AG09319 (cell line): Measurements from ENCODE around the gene TBATA.

ENCODE experiments used
- DNase-seq: peaks from one replicate; pipeline ENCODE4 v3.0.0-alpha.2; 2010; ENCODE audit warnings: low read depth; ENCODE audit errors: extremely low read depth
- TF ChIP-seq, protein P1 (sequence below): IDR thresholded peaks from 2 replicates; pipeline ENCODE4 v1.5.1; 2011; ENCODE audit warnings: low read depth, mild to moderate bottlenecking, inconsistent platforms, low read length, moderate library complexity

Gene TBATA

DNA sequence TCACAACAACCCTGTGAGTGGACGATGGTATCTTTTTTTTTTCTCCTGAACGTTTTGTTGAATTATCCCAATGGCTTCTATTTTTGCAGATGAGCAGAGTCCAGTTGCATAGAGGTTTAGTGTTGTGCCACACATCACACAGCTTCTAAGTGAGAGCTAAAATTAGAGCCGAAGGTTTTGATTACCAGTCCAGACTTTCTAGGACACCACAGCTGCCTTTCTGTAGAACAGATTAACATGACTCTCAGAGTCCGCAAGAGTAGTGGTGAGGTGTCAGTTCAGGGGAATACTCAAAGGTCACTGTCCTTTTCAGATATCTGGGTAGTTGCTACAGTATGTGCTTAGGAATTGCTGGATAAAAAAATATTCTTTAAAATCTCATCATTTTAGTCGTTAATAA lies 44.4 kb upstream of the TBATA start:
- DNase-seq: no peak
- TF ChIP-seq, protein P1, sequence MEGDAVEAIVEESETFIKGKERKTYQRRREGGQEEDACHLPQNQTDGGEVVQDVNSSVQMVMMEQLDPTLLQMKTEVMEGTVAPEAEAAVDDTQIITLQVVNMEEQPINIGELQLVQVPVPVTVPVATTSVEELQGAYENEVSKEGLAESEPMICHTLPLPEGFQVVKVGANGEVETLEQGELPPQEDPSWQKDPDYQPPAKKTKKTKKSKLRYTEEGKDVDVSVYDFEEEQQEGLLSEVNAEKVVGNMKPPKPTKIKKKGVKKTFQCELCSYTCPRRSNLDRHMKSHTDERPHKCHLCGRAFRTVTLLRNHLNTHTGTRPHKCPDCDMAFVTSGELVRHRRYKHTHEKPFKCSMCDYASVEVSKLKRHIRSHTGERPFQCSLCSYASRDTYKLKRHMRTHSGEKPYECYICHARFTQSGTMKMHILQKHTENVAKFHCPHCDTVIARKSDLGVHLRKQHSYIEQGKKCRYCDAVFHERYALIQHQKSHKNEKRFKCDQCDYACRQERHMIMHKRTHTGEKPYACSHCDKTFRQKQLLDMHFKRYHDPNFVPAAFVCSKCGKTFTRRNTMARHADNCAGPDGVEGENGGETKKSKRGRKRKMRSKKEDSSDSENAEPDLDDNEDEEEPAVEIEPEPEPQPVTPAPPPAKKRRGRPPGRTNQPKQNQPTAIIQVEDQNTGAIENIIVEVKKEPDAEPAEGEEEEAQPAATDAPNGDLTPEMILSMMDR: no peak

DNA sequence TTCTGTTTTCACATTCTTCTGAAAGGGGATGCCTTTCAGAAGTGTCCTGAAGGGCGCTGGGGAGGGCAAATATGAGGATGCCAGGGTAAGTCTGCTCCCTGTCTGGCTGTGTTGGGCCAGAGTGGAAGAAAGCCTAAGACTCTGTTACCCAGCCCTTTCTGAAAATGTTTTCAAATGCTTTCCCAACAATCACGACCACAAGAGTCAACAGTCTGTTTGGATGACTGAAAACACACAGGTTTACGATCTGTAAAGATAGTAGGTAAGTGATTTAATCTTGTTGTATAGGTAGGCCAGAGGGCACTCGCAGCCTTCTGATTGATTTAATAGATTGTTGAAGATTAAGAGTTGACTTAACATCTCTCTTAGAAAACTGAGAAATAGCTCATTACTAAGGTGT lies 43.7 kb upstream of the TBATA start:
- TF ChIP-seq, protein P1: no peak
- no peak for DNase-seq

DNA sequence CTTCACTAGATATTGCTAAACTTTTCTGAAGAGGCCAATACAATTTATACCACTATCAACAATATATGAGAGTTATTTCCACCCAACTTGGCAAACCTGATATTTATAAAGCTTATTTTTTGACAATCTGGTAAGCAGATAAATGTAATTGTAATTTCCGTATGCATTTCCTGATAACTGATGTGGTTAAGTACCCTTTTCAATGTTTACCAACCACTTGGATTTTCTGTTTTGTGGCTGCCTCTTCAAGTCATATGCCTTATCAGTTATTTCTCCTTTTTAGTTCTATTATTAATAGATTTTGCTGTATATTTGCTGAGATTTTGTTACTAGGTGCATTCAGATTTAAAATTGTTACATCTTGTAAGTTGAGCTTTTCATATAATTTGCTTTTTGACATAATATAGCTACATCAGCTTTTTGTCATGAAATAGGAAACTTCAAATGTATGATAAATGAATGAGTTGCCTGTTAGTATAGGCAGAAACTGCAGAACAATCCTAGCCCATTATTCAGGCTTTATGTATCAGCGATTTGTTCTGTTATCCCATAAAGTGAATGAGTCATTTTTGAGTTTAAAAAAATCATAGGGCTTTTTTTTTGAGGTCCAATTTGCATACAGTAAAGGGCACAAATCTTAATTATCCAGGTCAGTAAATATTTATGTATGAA lies 42.0 kb upstream of the TBATA start:
- no peak for DNase-seq
- TF ChIP-seq, protein P1: no peak

DNA sequence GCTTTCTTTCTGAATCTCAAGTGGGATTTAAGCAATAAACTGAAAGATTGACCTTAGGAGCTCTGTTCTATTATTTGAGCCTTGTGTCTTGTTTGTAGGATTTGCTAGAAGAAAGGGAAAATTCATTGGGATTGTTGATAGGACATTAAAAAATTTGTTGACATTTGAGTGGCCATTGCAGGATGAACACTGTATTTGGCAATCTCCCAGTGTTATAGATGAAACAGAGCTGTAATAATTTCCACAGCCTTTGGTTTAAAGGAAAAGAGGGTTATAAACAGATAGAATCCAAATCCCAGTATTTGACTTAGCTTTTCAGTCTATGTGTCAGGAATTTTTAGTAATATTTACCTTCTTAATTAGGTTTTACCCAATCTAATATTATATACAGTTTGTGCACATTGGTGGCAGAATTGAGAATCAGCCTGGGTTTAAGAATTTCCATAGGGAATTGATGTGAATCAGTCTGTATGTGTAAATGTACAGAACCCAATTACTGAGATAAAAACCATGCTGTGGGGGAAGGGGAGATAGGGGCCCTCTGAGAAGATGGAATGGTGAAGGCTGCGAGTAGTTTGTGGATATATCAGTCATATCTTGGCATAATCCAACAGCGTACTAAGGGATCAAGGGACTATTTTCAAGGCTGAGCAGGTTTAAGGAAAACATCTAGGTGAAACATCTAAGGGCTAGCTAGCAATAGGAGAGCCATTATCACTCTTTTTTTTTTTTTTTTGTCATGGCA lies 37.1 kb upstream of the TBATA start:
- TF ChIP-seq, protein P1: no peak
- no peak for DNase-seq

DNA sequence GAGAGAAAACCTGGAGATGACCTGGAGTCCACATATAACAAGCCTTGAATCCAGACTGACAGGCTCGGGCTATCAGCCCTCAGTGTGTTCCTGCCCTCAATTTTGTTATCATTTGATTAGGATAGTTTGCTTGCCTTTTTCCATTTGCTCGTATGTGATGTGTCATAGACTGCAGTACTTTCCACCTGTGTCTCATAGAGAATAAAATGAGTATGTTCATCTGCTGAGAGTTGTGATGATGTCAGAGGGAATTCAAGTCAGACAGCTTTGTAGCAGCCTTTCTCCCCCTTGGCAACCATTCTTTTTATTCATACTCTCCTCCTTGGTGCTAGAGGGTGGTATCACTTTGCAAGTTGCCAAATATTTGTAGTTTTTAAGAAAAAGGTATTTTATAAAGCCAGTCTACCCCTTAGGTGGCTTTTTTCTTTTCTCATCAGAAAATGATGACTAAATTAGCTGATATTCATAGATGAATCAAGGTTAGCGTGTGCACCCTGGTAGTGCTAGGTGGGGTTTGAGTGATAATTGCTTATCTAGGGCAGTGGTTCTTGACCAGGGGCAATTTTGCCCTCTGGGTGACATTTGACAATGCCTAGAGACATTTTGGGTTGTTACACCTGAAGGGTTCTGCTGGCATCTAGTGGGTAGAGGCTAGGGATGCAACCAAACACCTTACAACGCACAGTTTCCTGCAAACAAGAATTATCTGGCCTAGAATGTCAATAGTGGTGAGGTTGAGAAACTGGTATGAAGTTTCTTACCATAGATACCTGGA lies 36.0 kb upstream of the TBATA start:
- TF ChIP-seq, protein P1: no peak
- no peak for DNase-seq

DNA sequence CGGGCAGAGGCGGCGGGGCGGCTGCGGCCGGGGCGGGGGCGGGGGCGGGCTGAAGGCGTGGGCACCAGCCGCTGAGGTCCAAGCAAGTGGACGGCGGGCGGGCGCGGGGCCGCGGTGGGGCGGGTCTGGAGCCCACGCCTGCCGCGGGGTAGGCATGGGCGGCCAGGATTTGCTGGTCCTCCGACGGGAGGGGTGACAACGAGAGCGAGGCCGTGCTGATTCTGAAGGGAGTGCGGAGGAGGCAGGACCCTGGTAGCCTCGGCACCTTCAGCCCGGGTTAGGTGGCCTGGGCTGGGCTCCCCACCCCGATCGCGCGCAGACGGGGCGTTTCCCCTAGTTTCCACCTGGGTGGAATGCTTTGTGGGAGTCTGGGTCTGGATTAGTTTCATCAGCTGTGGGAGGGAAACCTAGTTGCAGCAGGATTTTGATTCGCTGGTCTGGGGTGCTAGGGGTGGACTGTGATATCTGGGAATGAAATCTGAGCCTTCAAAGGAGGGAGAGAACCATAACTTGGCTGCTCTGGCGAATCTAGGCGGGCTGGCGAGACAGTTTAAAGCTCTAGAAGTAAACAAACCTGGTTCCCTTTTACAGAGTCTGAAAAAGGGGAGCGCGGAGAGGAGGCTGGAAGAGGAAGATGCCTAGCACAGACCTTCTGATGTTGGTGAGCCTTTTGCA lies 31.2 kb upstream of the TBATA start:
- DNase-seq: peak; percentile 76
- TF ChIP-seq, protein P1: no peak; the same call in 1 of the 2 replicates
